Glomerular endothelial cell (primary cell): ENCODE measurements around the gene STK31. TPM values are rescaled to one million over a fixed set of nuclear protein-coding genes. Genes with fewer than 3 reads are reported as not detected.
A peak's percentile ranks its signal among the peaks of the same experiment; 100 is the strongest.
"Not testable (repeated sequence)": the region's sequence is repeated elsewhere in the genome, so short reads cannot be mapped to it uniquely, and the experiment has no call there.

Experiments used
- DNase-seq: peaks from one replicate; pipeline ENCODE4 v3.0.0-alpha.2; 2011; ENCODE audit warnings: low read depth, low spot score; ENCODE audit errors: extremely low read depth
- total RNA-seq: library from RNA; depleted of rRNA; stranded (reverse); fragments of >200 nt; gene quantifications from 2 replicates; pipeline ENCODE4 v1.2.3, GENCODE V29; 2015

STK31 gene
- total RNA-seq, 1 donor from 2014 or later = not detected

GRCh38 chr7:23713285-23714149 lies 3.5 kb downstream of the STK31 start:
- DNase-seq = no peak

GRCh38 chr7:23714150-23714464 lies 4.1 kb downstream of the STK31 start:
- no peak for DNase-seq

GRCh38 chr7:23714579-23714978 lies 4.6 kb downstream of the STK31 start:
- no peak for DNase-seq

GRCh38 chr7:23715099-23715498 lies 5.1 kb downstream of the STK31 start:
- DNase-seq = no peak

- no peak for DNase-seq
These were observed 7.8 kb downstream of the STK31 start for GRCh38 chr7:23717788-23718187.

- DNase-seq = no peak
These were observed 11.4 kb downstream of the STK31 start for GRCh38 chr7:23721456-23721855.

GRCh38 chr7:23722587-23723216 lies 12.7 kb downstream of the STK31 start:
- not testable (repeated sequence) for DNase-seq

GRCh38 chr7:23724113-23724512 lies 14.1 kb downstream of the STK31 start:
- not testable (repeated sequence) for DNase-seq

GRCh38 chr7:23742051-23742450 lies 32.0 kb downstream of the STK31 start:
- DNase-seq = no peak

- DNase-seq = no peak
These were observed 33.2 kb downstream of the STK31 start for GRCh38 chr7:23743226-23743625.

GRCh38 chr7:23746629-23747028 lies 36.6 kb downstream of the STK31 start:
- DNase-seq = no peak

- no peak for DNase-seq
These were observed 41.8 kb downstream of the STK31 start for GRCh38 chr7:23751852-23752251.

GRCh38 chr7:23758839-23759238 lies 48.8 kb downstream of the STK31 start:
- not testable (repeated sequence) for DNase-seq

- peak; percentile 52 for DNase-seq
These were observed 49.8 kb downstream of the STK31 start for GRCh38 chr7:23759671-23760391.

GRCh38 chr7:23765943-23766342 lies 55.9 kb downstream of the STK31 start:
- no peak for DNase-seq

GRCh38 chr7:23767514-23767913 lies 57.5 kb downstream of the STK31 start:
- no peak for DNase-seq

GRCh38 chr7:23768022-23768421 lies 58.0 kb downstream of the STK31 start:
- DNase-seq = no peak

- DNase-seq = not testable (repeated sequence)
These were observed 69.3 kb downstream of the STK31 start for GRCh38 chr7:23779185-23779800.

- DNase-seq = no peak
These were observed 73.1 kb downstream of the STK31 start for GRCh38 chr7:23783115-23783514.

GRCh38 chr7:23787272-23787671 lies 77.3 kb downstream of the STK31 start:
- DNase-seq = no peak

GRCh38 chr7:23788843-23789242 lies 78.8 kb downstream of the STK31 start:
- no peak for DNase-seq
